Renal cortical epithelial cell (primary cell): ENCODE results near the gene FANCC. TPM values are rescaled to one million over a fixed set of nuclear protein-coding genes. Genes with fewer than 3 reads are reported as not detected.

ENCODE experiments used
- DNase-seq: peaks from one replicate; pipeline ENCODE4 v3.0.0-alpha.2; 2011; ENCODE audit warnings: low read depth
- total RNA-seq: library from RNA; depleted of rRNA; stranded (reverse); fragments of >200 nt; gene quantifications from 2 replicates; pipeline ENCODE4 v1.2.3, GENCODE V29; 2014

The FANCC gene
- total RNA-seq, 1 donor from 2014 or later = 8.6 TPM

DNA sequence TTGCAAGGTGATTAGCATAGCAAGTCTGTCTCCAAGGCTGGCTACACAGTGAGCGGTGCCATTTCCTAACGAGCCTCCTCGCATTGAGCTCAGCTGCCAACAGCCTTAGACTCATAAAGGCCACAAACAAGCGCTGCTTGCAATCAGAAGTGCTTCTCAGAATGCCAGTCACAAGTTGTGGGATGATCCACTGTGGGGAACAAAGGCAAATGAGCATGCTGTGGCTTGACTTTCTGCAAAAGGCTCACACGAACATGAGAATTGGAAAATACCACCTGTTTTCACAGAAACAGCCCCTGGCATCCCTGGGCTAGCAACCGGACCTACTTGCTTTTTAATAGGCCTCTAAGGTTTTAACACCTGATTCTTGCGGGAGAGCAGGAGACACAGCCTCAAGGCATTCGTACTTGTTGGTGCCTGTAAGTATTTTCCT, 215.5 kb downstream of the FANCC start:
- DNase-seq = peak; percentile 60

DNA sequence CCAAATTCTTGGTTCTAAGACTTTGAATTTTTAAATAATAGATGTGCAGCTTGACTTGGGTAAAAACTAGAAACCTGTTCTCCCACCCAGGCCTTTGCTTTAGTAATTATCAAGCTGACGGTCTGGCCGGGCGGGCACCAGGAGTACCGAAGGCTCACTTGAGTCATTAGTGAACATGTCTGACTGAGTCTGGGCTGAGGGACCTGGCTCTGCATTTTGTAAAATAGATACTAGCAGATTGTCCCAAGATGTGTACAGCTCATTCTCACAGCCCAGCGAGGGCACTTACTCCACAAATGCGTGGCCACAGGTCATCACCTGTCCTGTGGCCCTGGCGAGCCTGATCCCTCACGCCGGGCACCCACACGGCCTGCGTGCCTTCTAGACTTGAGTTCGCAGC, 216.2 kb downstream of the FANCC start:
- DNase-seq = no peak

- DNase-seq = peak; percentile 97
These were observed 217.4 kb downstream of the FANCC start for GRCh38 chr9:95100071-95100627.

GRCh38 chr9:95099321-95100070, 218.0 kb downstream of the FANCC start:
- no peak for DNase-seq

DNA sequence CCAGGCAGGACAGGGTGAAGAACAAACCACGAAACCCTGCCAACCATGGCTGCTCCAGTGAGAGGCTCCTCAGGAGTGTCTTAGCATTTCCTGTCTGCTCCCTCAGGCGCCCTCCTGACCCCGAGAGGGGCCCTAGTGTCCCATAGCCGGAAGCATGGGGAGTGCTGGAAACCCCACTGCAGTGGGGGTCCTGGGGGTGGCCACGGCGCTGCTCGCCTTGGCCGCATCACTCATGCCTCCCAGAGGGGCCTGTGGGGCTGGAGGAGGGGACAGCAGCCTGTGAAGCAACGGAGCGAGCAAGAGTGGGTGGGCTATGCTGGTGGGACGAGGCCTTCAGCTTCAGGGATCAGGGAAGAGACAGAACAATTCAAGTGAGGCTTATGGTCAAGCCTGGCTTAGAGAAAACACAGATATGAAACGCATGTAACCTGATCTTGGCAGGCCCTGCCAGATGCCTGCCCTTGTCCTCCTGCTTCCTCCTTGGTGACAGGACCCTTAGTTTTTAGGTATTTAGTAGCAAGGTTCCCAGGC, 219.1 kb downstream of the FANCC start:
- no peak for DNase-seq

GRCh38 chr9:95097279-95097678, 220.2 kb downstream of the FANCC start:
- DNase-seq = no peak

DNA sequence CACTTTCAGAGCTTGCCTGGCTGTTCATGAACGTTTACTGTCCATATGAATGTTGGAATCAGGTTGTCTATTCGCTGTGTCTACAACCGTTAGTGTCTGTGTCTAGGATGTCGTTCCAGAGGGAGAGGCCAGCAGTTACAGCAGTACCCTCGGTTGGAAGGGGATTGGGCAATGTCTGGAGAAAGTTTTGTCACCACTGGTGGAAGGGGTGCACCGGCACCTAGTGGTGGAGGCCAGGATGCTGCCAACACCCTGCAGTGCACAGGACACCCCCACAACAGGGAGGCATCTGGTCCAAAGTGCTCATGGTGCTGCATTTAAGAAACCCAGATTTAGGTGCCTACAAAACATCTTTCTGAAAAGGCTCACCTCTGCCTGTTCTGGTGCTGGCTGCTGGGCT, 220.7 kb downstream of the FANCC start:
- no peak for DNase-seq

DNA sequence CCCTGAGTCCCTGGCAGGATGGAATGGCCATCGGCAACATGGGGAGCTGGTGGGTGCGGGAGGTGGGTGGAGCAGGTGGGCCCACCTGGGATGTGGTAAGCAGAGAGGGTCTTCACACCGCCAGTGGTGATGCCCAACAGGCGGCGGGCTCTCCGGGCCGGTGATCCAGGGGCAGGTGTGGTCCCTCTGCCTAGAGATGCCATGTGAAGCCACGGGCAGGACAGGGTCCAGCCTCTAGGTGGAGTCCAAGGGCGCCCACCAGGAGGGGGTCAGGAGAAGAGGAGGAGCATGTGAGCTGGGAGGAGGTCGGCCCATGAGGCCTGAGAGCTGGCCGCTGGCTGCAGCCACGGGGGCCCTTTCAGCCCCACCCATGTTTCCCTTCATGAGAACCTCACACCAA, 221.1 kb downstream of the FANCC start:
- no peak for DNase-seq

DNA sequence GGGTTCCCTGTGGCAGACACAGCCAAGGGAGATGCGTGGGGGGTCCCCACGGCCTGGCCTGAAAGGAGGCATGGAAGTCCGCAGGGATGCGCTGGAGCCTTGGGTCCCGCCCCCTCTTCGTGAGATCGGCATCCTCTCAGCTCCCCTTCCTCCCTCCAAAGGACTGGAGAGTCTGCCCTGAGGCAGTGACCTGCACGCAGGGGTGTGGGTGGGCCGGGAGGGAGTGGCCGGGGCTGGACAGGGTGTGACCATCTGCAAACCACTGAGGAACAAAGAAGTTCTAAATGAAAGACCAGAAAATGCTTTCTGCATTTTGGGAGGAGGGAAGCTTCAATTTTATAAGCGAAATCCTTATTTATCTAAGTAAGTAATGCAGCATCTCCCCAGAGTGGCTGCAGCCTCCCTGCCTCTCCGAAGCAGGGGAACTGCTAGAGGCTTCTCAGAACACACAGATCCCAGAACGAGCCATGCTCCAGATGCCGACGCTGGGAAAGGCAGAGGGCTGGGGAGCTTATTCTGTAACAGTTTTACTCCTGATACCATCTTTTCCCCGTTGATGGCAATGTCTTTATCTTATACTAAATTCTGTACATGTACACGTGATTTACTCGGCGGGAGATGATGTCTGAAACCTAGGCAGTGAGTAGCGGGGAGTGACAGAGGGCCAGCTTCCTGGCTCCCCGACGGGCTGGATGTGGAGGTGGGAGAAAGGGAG, 221.7 kb downstream of the FANCC start:
- DNase-seq = no peak

DNA sequence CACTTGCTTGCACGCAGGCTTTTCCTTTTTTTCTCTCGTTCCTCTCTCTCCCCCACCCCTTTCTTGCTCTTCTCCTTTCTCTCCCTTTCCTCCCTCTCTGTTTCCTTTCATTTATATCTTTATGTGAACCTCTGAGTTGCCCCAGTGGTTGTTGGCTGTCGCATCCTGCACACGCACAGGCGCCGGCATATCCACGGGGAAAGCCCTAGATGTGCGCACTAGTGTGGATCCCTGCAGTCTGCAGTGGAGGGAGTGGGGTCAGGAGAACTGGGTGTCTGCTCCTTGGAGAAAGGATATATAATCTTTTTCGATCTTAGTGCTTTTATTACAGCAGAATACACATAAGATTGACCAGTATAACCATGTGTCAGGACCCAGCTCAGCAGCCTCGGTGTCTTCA, 223.5 kb downstream of the FANCC start:
- DNase-seq = no peak

DNA sequence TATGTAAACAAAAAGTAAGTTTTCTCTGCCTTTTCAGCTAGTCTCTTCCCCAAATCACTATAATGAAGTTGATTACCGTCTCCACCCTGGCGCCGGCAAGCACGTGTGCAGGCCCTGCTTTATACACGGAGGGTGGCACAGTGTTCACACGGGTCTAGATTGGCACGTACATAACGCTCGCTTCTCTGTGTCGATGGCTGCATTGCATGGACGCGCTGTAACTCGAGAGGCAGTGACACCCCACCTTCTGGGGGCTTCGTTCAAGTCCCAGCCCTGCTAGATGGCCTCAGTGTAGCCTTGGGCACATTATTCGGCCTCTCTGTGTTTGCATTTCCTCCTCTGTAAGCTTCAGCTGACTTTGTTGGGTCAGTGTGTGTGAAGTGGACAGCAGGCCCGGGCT, 223.9 kb downstream of the FANCC start:
- no peak for DNase-seq

DNA sequence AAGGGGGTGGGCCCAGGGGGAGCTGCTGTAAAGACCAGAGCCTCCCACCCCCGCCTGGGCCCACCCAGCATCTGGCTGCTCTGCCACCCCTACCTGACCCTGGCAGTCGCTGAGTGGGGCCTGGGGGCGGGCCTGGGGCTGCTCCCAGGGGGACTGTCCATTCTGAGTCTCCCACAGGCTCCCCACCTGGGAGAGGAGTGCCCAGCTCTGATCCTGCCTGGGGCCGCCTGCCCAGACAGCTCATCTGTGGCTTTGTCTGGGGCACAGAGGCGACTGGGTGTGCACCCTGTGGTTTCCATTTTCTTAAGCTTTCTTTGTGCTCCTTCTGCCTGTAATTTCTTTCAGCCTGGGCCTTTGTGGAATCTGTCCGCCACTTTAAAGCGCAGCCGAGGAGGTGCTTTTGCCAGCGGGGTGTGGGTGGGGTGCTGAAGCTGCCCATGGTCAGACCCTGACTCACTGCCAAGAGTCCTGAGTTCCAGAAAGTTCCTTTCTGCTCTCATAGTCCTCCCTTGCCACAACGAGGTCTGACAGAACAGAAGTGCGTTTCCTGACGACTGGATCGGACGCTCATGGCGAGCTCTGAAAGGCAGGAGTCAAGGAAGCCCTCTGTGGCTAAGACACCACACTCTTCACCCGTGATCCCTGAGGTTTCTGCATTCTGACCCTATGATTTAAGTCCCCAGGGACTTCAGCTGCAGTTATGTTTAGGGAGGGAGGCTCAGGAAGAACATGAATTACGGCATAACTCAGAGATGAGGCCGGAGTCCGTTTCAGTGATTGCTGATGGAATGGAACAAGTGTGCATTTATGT, 225.0 kb downstream of the FANCC start:
- DNase-seq = peak; percentile 91

DNA sequence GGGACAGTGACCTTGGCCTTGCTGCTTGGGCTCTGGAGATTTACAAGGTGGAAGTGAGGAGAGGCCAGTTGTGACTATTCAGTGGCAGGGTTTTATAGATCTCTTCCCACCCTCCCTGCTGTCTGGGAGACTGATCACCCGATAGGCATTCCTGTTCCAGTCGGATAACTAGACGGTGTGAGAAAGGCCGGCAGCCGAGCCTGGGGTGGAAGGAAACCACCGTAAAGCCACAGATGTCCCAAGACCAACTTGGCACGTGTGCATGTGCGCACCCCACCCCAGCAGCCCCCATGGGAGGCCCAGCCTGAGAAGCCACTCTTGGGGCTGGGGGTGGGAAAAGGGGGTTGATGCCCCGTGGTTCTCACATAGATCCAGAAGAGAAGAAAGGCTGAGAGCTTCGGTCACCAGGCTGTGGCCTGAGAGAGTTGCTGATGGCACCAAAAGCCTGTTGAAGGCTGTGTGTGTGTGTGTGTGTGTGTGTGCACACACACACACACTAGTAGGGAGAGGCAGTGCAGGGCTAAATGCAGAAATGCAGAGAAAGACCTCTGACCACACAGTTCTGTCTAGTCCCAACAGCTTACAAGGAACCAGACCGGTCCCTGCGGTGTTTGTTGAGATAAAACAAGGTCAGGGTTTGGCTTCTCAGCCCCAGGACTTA, 225.8 kb downstream of the FANCC start:
- peak; percentile 92 for DNase-seq

- no peak for DNase-seq
These were observed 226.5 kb downstream of the FANCC start for GRCh38 chr9:95090871-95091577.

- no peak for DNase-seq
These were observed 227.3 kb downstream of the FANCC start for GRCh38 chr9:95090023-95090791.

GRCh38 chr9:95089257-95090022, 228.1 kb downstream of the FANCC start:
- DNase-seq = no peak

GRCh38 chr9:95088421-95089161, 228.9 kb downstream of the FANCC start:
- no peak for DNase-seq

- peak; percentile 63 for DNase-seq
These were observed 229.8 kb downstream of the FANCC start for GRCh38 chr9:95087659-95088242.
